DMS153 treated with DMSO at 0.1 percent for 48 hours (cell line): ENCODE measurements around the gene GOLGA6A.
"Not testable (repeated sequence)": the region's sequence is repeated elsewhere in the genome, so short reads cannot be mapped to it uniquely, and the experiment has no call there.

ENCODE experiments used
- DNase-seq: peaks from one replicate; lab custom pipeline; 2025; ENCODE audit not compliant: unreplicated experiment; lab: John Stamatoyannopoulos, UW

The GOLGA6A gene

DNA sequence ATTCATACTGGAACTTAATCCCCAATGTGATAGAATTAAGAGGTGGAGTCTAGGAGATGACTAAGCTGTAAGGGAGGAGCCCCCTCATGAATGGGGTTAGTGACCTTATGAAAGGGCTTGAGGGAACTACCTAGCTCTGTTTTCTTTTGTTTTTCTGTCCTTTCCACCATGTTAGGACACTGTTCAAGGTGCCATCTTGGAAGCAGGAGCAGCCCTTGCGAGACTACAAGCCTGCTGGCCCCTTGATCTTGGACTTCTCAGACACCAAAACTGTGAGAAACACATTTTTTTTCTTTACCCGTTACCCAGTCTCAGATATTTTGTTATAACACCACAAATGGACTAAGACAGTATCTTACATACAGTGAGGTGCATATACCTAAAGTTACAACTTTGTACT lies 26.5 kb downstream of the GOLGA6A start:
- DNase-seq, result no peak

DNA sequence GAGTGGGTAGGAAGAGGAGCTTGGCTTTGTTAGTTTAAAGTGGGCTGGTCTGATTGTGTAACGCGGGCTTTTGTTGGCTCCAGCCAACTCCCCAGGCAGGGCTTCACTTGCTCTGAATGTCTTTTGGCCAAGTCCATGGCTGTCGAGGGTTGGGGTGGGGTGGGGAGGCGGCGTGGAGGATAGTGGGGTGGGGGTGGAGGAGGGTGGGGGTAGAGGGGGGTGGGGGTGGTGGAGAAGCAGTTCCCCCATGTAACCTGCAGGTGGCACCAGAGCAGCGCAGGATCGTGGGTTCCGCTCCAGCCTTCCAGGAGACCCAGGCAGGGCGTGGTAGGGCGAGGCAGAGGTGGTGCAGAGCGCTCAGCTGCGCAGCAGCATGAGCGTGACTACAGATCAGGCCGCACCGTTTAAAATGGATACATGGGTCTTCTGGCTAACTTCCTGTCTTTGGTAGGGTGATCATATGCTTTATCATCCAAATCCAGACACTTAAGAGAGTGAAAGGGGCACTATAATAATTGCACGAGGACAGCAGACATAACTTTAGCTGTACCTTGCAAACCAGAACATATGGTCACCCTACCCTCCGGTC lies 28.3 kb downstream of the GOLGA6A start:
- DNase-seq, result peak; percentile 19

DNA sequence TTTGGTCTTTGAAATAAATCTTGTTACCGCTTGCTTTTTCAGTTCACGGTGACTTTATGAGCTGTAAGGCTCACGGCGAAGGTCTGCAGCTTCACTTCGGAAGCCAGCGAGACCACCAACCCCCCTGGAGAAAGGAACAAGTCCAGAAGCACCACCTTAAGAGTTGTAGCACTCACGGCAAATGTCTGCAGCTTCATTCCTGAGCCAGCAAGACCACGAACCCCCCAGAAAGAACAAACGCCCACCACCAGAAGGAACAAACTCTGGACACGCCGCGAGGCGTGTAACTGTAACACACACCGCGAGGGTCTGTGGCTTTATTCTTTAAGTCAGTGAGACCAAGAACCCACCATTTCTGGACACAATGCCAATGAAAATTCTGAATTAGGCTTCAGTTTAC lies 28.8 kb downstream of the GOLGA6A start:
- no peak for DNase-seq

DNA sequence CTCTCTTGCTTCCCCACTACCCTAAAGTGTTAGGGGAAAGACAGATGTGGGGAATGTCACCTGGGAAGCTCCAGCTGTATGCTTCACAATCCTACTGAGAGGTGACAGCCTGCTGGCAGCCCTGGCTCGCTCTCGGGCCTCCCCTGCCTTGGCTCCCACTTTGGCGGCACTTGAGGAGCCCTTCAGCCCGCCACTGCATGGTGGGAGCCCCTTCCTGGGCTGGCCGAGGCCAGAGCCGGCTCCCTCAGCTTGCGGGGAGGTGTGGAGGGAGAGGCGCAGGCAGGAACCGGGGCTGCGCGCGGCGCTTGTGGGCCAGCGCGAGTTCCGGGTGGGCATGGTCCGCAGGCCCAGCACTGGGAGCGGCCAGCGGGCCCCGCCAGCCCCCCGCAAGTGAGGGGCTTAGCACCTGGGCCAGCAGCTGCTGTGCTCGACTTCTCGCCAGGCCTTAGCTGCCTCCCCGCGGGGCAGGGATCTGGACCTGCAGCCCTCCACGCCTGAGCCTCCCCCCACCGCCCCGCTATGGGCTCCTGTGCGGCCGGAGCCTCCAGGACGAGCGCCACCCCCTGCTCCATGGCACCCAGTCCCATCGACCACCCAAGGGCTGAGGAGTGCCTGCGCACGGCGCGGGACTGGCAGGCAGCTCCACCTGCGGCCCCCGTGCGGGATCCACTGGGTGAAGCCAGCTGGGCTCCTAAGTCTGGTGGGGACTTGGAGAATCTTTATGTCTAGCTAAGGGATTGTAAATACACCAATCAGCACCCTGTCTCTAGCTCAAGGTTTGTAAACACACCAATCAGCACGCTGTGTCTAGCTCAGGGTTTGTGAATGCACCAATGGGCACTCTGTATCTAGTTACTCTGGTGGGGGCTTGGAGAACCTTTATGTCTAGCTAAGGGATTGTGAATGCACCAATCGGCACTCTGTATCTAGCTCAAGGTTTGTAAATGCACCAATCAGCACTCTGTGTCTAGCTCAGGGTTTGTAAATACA lies 29.8 kb downstream of the GOLGA6A start:
- not testable (repeated sequence) for DNase-seq

DNA sequence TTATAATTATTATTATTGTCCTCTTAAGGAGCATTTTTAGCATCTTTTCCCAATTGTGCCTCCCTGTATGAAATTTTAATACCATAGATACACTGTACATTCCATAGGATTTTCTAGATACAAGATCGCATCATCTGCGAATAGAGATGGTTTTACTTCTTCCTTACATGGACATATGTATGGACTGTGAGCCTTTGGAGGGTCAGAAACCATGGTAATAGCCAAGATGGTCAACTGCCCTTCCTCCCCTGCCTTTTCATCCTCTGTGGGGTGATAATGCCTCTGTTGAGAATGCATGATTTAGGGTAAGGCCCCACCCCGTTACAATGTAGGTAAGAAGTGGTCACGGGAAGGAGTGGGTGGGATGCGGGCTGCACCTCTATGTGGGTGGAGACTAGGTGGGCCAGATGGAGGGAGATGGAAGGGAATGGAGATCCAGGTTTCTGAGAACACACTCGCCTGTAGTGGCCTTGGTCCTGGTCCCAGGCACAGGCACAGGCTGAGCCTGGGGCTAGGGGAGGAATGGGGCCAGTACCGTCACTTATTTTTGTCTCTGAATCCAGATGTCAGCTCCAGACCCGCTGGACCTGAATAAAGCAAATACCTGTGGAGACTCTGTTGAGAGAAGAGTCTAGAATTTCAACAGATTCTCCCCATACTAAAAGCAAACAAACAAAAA lies 31.7 kb downstream of the GOLGA6A start:
- no peak for DNase-seq

GRCh38 chr15:74050127-74050526 lies 32.2 kb downstream of the GOLGA6A start:
- DNase-seq, result no peak

GRCh38 chr15:74046275-74046674 lies 36.1 kb downstream of the GOLGA6A start:
- no peak for DNase-seq

- DNase-seq, result no peak
Observed at GRCh38 chr15:74045636-74046274, 36.6 kb downstream of the GOLGA6A start.

- DNase-seq, result no peak
Observed at GRCh38 chr15:74045184-74045583, 37.2 kb downstream of the GOLGA6A start.

GRCh38 chr15:74044267-74045110 lies 37.9 kb downstream of the GOLGA6A start:
- no peak for DNase-seq

DNA sequence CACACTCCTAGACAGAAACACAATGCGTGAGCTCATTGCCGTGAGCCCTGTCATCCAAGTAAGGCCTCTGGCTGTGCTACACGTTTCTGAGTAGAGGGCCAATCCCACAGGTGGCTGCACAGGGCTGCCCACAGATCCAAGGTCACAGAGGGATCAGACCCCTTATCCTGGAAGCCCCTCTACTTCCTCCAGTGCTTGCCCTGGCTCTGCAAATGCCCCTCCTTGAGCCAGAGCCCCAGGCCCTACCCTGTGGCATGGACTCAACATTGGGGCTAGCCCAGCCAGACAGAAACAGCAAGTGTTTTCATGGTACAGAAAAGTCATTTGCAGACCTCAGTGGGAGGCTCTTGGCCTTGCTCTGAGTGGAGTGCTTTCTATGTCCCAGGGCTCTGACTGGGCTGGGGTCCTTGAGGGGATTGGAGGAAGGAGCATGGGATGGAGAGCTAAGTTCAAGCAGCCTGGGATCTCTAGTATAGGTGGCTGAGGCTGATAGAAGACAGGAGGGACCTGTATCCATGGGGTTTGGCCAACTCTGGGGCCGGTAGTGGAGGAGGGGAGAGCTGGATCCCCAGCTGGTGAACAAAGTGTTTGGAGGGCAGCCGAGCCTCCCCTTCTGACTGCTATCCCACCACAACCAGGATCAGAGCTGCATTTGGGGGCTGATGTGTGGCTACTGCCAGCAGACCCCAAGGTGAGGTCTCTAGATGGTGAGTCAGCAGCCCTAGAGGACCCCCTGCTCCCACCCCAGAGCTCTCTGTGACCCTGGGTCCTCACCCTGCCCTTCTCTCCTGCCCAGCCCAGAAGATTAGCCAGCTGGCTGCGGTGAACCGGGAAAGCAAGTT lies 38.7 kb downstream of the GOLGA6A start:
- no peak for DNase-seq

DNA sequence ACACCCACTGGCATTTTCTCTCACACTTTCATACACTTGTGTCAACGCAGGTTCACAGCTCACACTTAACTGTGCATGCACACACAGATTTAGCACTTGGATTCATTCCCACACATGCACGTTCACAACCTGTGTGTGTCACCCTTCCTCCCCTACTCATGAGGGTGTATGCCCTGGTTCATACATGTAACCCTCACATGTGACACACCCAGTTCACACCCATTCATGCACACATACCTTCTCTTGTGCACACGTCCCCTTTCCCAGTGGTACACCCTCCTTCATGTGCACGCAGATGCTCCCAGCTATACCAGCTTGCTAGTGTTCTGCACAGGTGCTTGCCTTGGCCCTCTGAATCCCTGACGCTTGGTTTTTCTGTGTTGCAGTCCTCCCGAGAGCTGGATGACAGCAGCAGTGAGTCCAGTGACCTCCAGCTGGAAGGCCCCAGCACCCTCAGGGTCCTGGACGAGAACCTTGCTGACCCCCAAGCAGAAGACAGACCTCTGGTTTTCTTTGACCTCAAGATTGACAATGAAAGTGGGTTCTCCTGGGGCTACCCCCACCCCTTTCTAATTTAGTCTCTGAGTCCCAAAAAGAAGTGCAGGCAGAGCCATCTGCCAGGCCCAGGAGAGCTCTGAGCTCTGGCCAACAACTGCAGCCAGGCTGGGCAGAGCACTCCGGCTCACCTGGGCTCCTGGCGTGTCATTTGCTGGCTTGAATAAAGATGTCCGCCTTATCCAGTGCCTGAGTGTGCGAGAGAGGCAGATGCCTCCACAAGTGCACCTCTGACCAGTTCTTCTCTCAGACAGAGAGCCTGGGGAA lies 39.5 kb downstream of the GOLGA6A start:
- no peak for DNase-seq

DNA sequence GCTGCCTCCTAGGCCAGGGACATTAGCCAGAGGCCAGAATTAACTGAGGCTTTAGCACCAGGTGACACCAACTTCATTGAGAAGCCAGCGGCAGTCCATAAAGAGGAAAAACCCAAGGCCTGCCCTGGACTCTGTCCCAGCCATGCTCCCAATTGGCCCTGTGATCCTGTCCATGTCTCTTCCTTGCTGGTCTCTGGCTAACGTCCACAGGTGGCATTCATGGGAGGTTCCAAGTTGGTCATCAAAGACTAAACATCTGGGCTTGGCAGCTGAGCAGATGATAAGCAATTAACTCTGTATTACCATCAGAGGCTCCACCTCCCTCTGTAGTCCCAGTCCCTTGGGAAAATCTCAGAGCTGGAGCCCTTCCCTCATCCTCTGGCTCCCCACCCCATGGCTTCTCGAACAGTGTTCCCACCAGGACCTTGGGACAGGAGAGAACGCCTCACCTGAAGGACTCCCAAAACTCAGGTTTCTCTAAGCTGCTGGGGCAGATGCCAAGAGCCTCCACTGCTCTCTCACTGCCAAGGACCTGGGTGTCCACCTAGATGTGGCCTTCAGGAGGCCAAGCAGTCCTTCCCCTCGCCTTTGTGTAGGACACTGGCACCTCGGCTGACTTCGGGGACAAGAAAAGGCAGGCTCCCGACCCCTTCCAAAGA lies 40.4 kb downstream of the GOLGA6A start:
- DNase-seq, result no peak

DNA sequence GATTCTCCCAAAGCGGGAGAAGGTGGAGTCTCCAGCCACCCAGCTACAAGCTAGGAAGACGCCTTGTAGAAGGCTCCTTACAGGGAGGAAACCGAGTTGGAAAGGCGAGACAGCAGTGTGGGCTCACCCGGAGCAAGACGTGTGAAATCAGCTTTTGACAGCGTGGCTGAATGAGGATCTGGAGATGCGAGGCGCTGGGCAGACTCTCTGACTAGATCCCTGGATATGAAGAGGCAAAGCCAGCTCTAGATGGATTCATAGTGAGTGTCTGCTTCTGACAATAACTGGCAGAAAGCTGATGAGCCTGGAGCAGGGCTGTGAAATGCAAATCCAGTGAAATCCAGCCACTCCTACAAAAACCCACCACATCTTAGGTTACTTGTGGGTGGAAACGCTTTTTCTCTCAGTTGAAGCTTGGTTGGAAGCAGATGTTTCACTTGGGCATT lies 41.0 kb downstream of the GOLGA6A start:
- DNase-seq, result no peak

DNA sequence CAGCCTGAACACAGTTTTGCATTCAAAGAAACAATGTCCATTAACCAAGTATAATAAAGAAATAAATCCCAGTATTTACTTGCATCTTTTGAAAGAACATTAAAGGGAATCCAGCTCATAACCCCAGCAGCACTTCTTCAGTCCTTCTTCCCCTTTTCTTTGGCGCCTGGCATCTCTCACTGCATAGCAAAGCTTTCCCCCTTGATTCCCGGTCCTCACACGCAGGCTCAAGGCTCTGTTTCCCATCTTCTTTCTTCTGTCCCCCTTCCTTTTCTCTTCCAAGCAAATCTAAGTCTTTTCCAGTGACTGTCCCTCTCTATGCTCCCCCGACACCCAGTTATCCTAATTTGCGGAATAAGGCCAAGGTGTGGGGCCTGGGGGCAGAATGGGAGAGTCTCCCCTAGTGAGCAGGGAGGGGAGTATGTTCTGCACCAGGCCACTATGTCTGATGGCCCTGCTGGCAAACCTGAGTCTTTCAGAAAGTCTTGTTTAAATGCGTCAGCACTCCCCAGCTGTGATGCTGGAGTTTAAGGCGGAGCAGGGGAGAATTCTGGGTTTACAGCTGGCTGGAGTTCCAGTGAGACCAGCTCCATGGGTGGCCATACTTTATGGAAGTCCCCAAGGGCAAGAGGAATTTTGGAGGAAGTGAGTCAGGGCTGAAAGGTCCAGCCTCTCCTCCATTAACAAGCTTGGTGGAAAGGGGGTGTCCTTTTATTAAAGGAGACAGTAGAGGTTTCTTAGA lies 42.1 kb downstream of the GOLGA6A start:
- DNase-seq, result no peak

- DNase-seq, result no peak
Observed at GRCh38 chr15:74039656-74040010, 42.7 kb downstream of the GOLGA6A start.
